ENCODE results near the gene KIF16B.

KIF16B gene

DNA sequence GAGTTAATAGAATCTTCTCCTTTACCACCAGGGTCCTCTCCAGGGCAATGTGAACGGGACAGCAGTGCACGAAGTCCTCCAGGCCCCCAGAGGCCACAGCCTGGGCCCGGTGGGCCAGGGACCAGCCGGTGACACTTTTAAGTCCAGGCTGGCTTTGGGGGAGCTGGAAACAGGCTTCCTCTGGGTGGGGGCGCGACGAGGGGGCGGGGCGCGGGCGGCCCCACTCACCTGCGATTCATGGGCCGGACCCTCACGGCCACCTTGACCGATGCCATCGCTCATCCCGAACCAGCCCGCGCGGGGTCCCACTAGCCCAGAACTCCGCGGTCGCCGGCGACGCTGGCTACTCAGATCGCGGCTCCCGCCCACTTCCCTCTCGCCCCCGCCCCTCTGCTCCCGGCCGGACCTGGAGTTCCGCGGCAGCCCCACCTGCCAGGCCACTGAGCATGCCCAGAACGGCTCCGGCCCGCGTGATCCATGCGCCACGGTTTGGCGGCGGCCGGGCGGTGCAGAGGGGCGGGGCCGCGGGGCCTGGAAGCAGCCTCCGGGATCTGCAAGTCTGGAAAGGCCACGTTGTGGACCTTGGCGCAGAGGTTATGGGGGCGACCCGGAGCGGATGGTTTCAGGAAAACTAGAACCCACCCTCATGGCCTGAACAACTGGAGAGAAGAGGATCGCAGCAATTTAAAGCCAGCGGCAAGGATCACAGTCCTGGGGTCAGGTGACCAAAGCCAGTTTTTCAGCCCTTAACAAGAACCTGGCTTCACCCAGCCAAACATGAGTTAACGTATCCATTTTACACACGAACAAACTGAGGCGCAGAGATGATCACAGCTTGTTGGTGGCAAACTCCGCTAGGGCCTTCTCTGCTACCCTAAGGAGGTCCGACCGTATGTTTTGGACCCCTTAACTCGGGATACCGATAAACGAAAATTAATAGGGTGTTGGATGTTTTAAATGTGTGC, at the start of gene KIF16B (continued):
- TF ChIP-seq SP2 (tag by site-specific recombination; IDR thresholded peaks at IDR 0.05) (peak; percentile 60), ZNF335 (tag by site-specific recombination; conservative IDR thresholded peaks at IDR 0.05) (peak; percentile 82), ZFP69B (tag by site-specific recombination; IDR thresholded peaks at IDR 0.05) (peak; percentile 76; the same call in 1 of the 2 replicates), ZFHX2 (tag by site-specific recombination; conservative IDR thresholded peaks at IDR 0.05) (peak; percentile 83), KLF9 (tag by site-specific recombination; IDR thresholded peaks at IDR 0.05; ENCODE audit: low read depth) (peak; percentile 96), KLF10 (tag by site-specific recombination; IDR thresholded peaks at IDR 0.05) (0 out of 2 replicates have a peak, but pooled peaks have one; percentile 27), ZNF677 (tag by site-specific recombination; IDR thresholded peaks at IDR 0.05) (no peak), ZNF670 (tag by site-specific recombination; IDR thresholded peaks at IDR 0.05; ENCODE audit: low read depth) (no peak), KLF7 (tag by site-specific recombination; IDR thresholded peaks at IDR 0.05; ENCODE audit: borderline replicate concordance) (peak; percentile 46; the same call in 1 of the 2 replicates), ZBTB8A (tag by site-specific recombination; IDR thresholded peaks at IDR 0.05) (no peak), RBAK (tag by site-specific recombination; IDR thresholded peaks at IDR 0.05) (no peak), ZXDB (tag by site-specific recombination; IDR thresholded peaks at IDR 0.05) (peak; percentile 35; the same call in 1 of the 2 replicates), ZNF544 (tag by site-specific recombination; IDR thresholded peaks at IDR 0.05) (no peak), KLF1 (tag by site-specific recombination; IDR thresholded peaks at IDR 0.05) (peak; percentile 67), ZNF302 (tag by site-specific recombination; IDR thresholded peaks at IDR 0.05; ENCODE audit: low read depth) (no peak)
- TF ChIP-seq, protein P1, sequence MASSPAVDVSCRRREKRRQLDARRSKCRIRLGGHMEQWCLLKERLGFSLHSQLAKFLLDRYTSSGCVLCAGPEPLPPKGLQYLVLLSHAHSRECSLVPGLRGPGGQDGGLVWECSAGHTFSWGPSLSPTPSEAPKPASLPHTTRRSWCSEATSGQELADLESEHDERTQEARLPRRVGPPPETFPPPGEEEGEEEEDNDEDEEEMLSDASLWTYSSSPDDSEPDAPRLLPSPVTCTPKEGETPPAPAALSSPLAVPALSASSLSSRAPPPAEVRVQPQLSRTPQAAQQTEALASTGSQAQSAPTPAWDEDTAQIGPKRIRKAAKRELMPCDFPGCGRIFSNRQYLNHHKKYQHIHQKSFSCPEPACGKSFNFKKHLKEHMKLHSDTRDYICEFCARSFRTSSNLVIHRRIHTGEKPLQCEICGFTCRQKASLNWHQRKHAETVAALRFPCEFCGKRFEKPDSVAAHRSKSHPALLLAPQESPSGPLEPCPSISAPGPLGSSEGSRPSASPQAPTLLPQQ (tag by site-specific recombination; IDR thresholded peaks at IDR 0.05) = peak; percentile 91

DNA sequence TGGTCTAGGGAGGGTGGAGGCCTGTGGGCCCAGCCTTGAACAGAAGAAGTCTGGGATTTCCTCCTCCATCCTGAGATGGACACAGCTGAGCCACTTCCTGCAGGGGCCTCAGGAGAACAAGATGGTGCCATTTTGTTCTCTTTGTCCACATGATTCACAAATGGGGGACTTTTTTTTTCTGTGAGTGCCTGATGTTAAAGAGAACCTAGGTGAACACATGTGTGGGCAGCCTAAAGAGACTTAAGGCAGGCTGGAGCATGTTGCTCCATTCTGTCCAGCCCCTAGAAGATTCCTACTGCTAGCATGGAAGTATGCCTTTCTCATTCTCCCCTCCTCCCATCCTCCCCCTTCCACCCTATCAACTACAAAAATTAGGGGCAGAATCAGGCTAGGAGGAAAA, 49.3 kb upstream of the KIF16B start:
- Histone ChIP-seq H3K36me3 (ENCODE audit: control insufficient read depth in 2 of 2, insufficient read depth in 1 of 2, low read length in 2 of 2) (no peaks in the 10 kb centered on the region), H3K4me1 (ENCODE audit: control insufficient read depth, insufficient read depth, low read length) (no peaks in the 10 kb centered on the region), H3K9me3 (ENCODE audit: control insufficient read depth, insufficient read depth, low read depth, low read length) (no peaks in the 10 kb centered on the region), H3K4me3 (ENCODE audit: low read depth, low read length) (no peak overlapping the region), H3K27ac (ENCODE audit: extremely low read depth, low read depth, low read length) (no peak overlapping the region)
- CTCF ChIA-PET = no interaction called here
- POLR2A ChIA-PET = no interaction called here
- TF ChIP-seq, protein P2, sequence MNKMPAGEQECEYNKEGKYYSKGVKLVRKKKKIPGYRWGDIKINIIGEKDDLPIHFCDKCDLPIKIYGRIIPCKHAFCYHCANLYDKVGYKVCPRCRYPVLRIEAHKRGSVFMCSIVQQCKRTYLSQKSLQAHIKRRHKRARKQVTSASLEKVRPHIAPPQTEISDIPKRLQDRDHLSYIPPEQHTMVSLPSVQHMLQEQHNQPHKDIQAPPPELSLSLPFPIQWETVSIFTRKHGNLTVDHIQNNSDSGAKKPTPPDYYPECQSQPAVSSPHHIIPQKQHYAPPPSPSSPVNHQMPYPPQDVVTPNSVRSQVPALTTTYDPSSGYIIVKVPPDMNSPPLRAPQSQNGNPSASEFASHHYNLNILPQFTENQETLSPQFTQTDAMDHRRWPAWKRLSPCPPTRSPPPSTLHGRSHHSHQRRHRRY (tag by site-specific recombination; IDR thresholded peaks at IDR 0.05) = no peak
- TF ChIP-seq, protein P3, sequence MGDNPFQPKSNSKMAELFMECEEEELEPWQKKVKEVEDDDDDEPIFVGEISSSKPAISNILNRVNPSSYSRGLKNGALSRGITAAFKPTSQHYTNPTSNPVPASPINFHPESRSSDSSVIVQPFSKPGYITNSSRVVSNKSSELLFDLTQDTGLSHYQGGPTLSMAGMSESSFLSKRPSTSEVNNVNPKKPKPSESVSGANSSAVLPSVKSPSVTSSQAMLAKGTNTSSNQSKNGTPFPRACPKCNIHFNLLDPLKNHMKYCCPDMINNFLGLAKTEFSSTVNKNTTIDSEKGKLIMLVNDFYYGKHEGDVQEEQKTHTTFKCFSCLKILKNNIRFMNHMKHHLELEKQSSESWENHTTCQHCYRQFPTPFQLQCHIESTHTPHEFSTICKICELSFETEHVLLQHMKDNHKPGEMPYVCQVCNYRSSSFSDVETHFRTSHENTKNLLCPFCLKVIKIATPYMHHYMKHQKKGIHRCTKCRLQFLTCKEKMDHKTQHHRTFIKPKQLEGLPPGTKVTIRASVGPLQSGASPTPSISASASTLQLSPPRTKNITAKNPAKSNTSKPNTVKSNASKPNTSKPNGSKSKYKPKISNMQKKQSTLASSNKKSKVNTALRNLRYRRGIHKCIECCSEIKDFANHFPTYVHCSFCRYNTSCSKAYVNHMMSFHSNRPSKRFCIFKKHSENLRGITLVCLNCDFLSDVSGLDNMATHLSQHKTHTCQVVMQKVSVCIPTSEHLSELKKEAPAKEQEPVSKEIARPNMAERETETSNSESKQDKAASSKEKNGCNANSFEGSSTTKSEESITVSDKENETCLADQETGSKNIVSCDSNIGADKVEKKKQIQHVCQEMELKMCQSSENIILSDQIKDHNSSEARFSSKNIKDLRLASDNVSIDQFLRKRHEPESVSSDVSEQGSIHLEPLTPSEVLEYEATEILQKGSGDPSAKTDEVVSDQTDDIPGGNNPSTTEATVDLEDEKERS (tag by site-specific recombination; IDR thresholded peaks at IDR 0.05) = no peak

All from HEK293 (cell line).